Measurements from ENCODE around the gene BCAP31. TPM values are rescaled to one million over a fixed set of nuclear protein-coding genes. Genes with fewer than 3 reads are reported as not detected.
"Not testable (repeated sequence)": the region's sequence is repeated elsewhere in the genome, so short reads cannot be mapped to it uniquely, and the experiment has no call there.

The BCAP31 gene
- total RNA-seq, 1 experiment from 2014 or later = 232 TPM

GRCh38 chrX:153704631-153705402 lies 19.4 kb downstream of the BCAP31 start:
- CTCF ChIA-PET = interaction anchor here (0.7 kb wide), 1 partner anchor 101 kb away, joined by 3 read pairs; no protein-coding TSS in a partner anchor
- H3K9me3 Mint-ChIP-seq (ENCODE audit: unreplicated experiment); H3K27me3 ChIP-seq (replicated peaks; ENCODE audit: control insufficient read depth, insufficient read depth, low read length); H3K4me3 Mint-ChIP-seq (ENCODE audit: unreplicated experiment); H3K4me1 Mint-ChIP-seq (ENCODE audit: low read depth, unreplicated experiment); H3K36me3 ChIP-seq (ENCODE audit: control insufficient read depth, insufficient read depth, low read length); BruUV-seq (replicated peaks); H3K9me3 ChIP-seq; POLR2A ChIA-PET; H3K27ac Mint-ChIP-seq (ENCODE audit: unreplicated experiment); H3K4me3 ChIP-seq (ENCODE audit: low read depth, low read length); DNase-seq; H3K27me3 Mint-ChIP-seq (ENCODE audit: insufficient read depth, unreplicated experiment); H3K4me1 ChIP-seq; intact Hi-C loops (cut with micrococcal nuclease; ENCODE audit: unreplicated experiment): not testable (repeated sequence)
- peaks cover 32% of the 10 kb centered on the region for H3K36me3 Mint-ChIP-seq (ENCODE audit: insufficient read depth, unreplicated experiment)

GRCh38 chrX:153704021-153704526 lies 20.1 kb downstream of the BCAP31 start:
- no peak overlapping the region for H3K27ac Mint-ChIP-seq (ENCODE audit: unreplicated experiment)
- H3K4me3 Mint-ChIP-seq (ENCODE audit: unreplicated experiment) = no peak overlapping the region
- POLR2A ChIA-PET = no interaction called here
- H3K4me1 Mint-ChIP-seq (ENCODE audit: low read depth, unreplicated experiment) = no peaks in the 10 kb centered on the region
- no peaks in the 10 kb centered on the region for H3K9me3 Mint-ChIP-seq (ENCODE audit: unreplicated experiment)
- DNase-seq = no peak
- CTCF ChIA-PET = no interaction called here
- H3K4me1 ChIP-seq = no peaks in the 10 kb centered on the region
- no peaks in the 10 kb centered on the region for H3K27me3 Mint-ChIP-seq (ENCODE audit: insufficient read depth, unreplicated experiment)
- H3K36me3 Mint-ChIP-seq (ENCODE audit: insufficient read depth, unreplicated experiment) = peaks cover 30% of the 10 kb centered on the region
- no peaks in the 10 kb centered on the region for H3K27me3 ChIP-seq (replicated peaks; ENCODE audit: control insufficient read depth, insufficient read depth, low read length)
- intact Hi-C loops (cut with micrococcal nuclease; ENCODE audit: unreplicated experiment) = no loop called here
- BruUV-seq (replicated peaks) = no TSS peak
- no peak overlapping the region for H3K4me3 ChIP-seq (ENCODE audit: low read depth, low read length)
- no peak for TF ChIP-seq CTCF (IDR thresholded peaks at IDR 0.05; ENCODE audit: insufficient read depth in 1 of 2, low read depth in 1 of 2, low read length in 1 of 2, severe bottlenecking in 1 of 2, unreplicated experiment in 1 of 2)
- H3K9me3 ChIP-seq = no peaks in the 10 kb centered on the region
- no peaks in the 10 kb centered on the region for H3K36me3 ChIP-seq (ENCODE audit: control insufficient read depth, insufficient read depth, low read length)

- DNase-seq = no peak
- Histone ChIP-seq H3K9me3 (no peaks in the 10 kb centered on the region), H3K27me3 (replicated peaks; ENCODE audit: control insufficient read depth, insufficient read depth, low read length) (no peaks in the 10 kb centered on the region), H3K36me3 (ENCODE audit: control insufficient read depth, insufficient read depth, low read length) (no peaks in the 10 kb centered on the region), H3K4me1 (no peaks in the 10 kb centered on the region), H3K4me3 (ENCODE audit: low read depth, low read length) (no peak overlapping the region)
- no TSS peak for BruUV-seq (replicated peaks)
- Mint-ChIP-seq H3K36me3 (ENCODE audit: insufficient read depth, unreplicated experiment) (peaks cover 21% of the 10 kb centered on the region), H3K9me3 (ENCODE audit: unreplicated experiment) (no peaks in the 10 kb centered on the region), H3K27ac (ENCODE audit: unreplicated experiment) (no peak overlapping the region), H3K4me3 (ENCODE audit: unreplicated experiment) (no peak overlapping the region), H3K27me3 (ENCODE audit: insufficient read depth, unreplicated experiment) (no peaks in the 10 kb centered on the region), H3K4me1 (ENCODE audit: low read depth, unreplicated experiment) (no peaks in the 10 kb centered on the region)
- ChIA-PET POLR2A (no interaction called here), CTCF (no interaction called here)
- intact Hi-C loops (cut with micrococcal nuclease; ENCODE audit: unreplicated experiment) = no loop called here
- no peak for TF ChIP-seq CTCF (IDR thresholded peaks at IDR 0.05; ENCODE audit: insufficient read depth in 1 of 2, low read depth in 1 of 2, low read length in 1 of 2, severe bottlenecking in 1 of 2, unreplicated experiment in 1 of 2)
These were observed 21.2 kb downstream of the BCAP31 start for GRCh38 chrX:153703036-153703370.

All from Caco-2 (cell line).